ENCODE results near the gene IL25.

IL25 gene

GRCh38 chr14:23353433-23353780, 19.2 kb upstream of the IL25 start:
- in situ Hi-C loops (cut with HindIII; ENCODE audit: low sequenced_read_pairs): no loop called here
- no peak overlapping the region for H3K4me3 ChIP-seq (ENCODE audit: low read depth, low read length)
- no peak for DNase-seq (ENCODE audit: low read depth)
- TF ChIP-seq, protein P1, sequence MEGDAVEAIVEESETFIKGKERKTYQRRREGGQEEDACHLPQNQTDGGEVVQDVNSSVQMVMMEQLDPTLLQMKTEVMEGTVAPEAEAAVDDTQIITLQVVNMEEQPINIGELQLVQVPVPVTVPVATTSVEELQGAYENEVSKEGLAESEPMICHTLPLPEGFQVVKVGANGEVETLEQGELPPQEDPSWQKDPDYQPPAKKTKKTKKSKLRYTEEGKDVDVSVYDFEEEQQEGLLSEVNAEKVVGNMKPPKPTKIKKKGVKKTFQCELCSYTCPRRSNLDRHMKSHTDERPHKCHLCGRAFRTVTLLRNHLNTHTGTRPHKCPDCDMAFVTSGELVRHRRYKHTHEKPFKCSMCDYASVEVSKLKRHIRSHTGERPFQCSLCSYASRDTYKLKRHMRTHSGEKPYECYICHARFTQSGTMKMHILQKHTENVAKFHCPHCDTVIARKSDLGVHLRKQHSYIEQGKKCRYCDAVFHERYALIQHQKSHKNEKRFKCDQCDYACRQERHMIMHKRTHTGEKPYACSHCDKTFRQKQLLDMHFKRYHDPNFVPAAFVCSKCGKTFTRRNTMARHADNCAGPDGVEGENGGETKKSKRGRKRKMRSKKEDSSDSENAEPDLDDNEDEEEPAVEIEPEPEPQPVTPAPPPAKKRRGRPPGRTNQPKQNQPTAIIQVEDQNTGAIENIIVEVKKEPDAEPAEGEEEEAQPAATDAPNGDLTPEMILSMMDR (IDR thresholded peaks at IDR 0.05; ENCODE audit: low read depth, low read length, missing control alignments): no peak

GRCh38 chr14:23354990-23355389, 17.6 kb upstream of the IL25 start:
- in situ Hi-C loops (cut with HindIII; ENCODE audit: low sequenced_read_pairs): no loop called here
- H3K4me3 ChIP-seq (ENCODE audit: low read depth, low read length): no peak overlapping the region
- TF ChIP-seq, protein P1 (IDR thresholded peaks at IDR 0.05; ENCODE audit: low read depth, low read length, missing control alignments): no peak
- DNase-seq (ENCODE audit: low read depth): no peak

GRCh38 chr14:23355871-23356435, 16.7 kb upstream of the IL25 start:
- TF ChIP-seq, protein P1 (IDR thresholded peaks at IDR 0.05; ENCODE audit: low read depth, low read length, missing control alignments): no peak
- H3K4me3 ChIP-seq (ENCODE audit: low read depth, low read length): no peak overlapping the region
- in situ Hi-C loops (cut with HindIII; ENCODE audit: low sequenced_read_pairs): no loop called here
- no peak for DNase-seq (ENCODE audit: low read depth)

DNA sequence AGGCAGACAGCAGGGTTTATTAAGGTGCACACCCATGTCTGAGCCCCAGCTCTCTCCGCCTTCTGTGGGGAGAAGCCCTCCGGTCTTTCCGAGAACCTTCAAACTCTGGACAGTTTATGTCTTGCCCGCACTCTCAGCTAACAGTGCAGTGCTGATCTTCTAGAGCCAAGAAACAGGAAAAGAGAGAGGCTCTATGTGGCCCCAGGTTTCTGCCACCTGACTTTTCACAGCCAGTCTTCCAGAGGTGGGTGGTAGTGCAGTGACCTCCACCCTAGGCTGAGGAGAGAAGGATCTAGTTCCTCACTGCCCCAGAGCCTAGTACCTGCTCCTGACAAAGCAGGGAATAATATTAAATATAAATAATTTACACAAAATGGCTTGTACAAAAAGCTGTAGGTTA, 15.9 kb upstream of the IL25 start:
- in situ Hi-C loops (cut with HindIII; ENCODE audit: low sequenced_read_pairs): no loop called here
- no peak for DNase-seq (ENCODE audit: low read depth)
- H3K4me3 ChIP-seq (ENCODE audit: low read depth, low read length): no peak overlapping the region
- TF ChIP-seq, protein P1 (IDR thresholded peaks at IDR 0.05; ENCODE audit: low read depth, low read length, missing control alignments): no peak

DNA sequence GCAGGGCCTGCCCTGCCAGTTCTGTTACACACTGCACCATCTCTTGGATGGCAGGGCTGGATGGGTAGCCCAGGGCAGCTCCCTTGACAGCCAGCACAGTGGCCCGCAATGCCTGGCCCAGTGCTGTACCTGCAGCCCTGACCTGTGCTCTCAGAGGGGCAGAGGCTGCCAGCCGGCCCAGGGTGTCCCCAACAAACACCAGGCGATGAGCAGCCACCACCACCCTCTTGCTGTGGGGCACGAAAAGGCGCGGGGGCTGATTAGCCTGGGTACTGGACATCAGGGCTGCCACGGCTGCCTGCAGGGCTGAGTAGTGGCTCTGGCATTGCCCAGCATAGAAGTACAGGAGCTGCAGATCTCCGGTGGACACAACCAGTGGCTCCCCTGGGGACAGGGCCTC, 15.3 kb upstream of the IL25 start:
- TF ChIP-seq, protein P1 (IDR thresholded peaks at IDR 0.05; ENCODE audit: low read depth, low read length, missing control alignments): no peak
- DNase-seq (ENCODE audit: low read depth): no peak
- H3K4me3 ChIP-seq (ENCODE audit: low read depth, low read length): no peak overlapping the region
- in situ Hi-C loops (cut with HindIII; ENCODE audit: low sequenced_read_pairs): no loop called here

DNA sequence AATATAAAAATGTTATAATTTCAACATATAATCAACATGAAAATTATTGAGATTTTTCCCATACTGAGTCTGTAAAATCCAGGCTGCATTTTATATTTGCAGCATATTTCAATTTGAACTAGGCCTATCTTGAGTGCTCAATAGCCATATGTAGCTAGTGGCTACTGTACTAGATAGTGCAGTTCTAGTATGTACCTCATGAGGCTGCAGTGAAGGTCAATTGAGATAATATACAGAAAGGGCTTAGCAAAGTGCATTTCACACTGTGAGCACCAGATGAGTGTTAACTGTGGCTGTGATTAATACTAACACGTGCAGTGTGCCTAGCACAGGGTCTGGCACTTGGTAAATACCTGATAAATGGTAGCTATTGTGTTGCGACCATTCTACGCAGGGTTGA, 14.6 kb upstream of the IL25 start:
- TF ChIP-seq, protein P1 (IDR thresholded peaks at IDR 0.05; ENCODE audit: low read depth, low read length, missing control alignments): no peak
- H3K4me3 ChIP-seq (ENCODE audit: low read depth, low read length): no peak overlapping the region
- in situ Hi-C loops (cut with HindIII; ENCODE audit: low sequenced_read_pairs): no loop called here
- no peak for DNase-seq (ENCODE audit: low read depth)
